ENCODE measurements around the gene STXBP5L. TPM values are rescaled to one million over a fixed set of nuclear protein-coding genes. Genes with fewer than 3 reads are reported as not detected.
"Not testable (repeated sequence)": the region's sequence is repeated elsewhere in the genome, so short reads cannot be mapped to it uniquely, and the experiment has no call there.

STXBP5L gene
- total and polyA plus RNA-seq, 10 of the 15 experiments (the other 5 are each of a cell fraction or from before 2014, with no cell fraction given): under 0.01 to 0.08 (median 0.04) TPM; not detected in 6

DNA sequence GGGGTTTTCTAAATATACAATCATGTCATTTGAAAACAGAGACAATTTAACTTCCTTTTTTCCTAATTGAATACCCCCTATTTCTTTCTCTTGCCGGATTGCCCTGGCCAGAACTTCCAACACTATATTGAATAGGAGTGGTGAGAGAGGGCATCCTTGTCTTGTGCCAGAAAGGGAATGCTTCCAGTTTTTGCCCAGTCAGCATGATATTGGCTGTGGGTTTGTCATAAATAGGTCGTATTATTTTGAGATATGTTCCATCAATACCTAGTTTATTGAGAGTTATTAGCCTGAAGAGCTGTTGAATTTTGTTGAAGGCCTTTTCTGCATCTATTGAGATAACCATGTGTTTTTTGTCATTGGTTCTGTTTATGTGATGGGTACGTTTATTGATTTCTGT lies 480.3 kb downstream of the STXBP5L start:
- H3K27ac ChIP-seq (ENCODE audit: control insufficient read depth, insufficient read depth); DNase-seq (ENCODE audit: low read depth, low spot score); CTCF ChIA-PET; H3K4me2 ChIP-seq (ENCODE audit: control insufficient read depth, insufficient read depth); ATAC-seq; intact Hi-C loops (cut with micrococcal nuclease; ENCODE audit: unreplicated experiment); RAD21 ChIA-PET (ENCODE audit: unreplicated experiment); H3K27me3 ChIP-seq (replicated peaks in 1 of 2; ENCODE audit: control insufficient read depth in 2 of 2, insufficient read depth in 2 of 2, low read length in 1 of 2); H3K9ac ChIP-seq (ENCODE audit: control insufficient read depth, insufficient read depth, low read length); in situ Hi-C loops (cut with MboI); H3K4me1 ChIP-seq (ENCODE audit: control insufficient read depth, insufficient read depth, low read length); BruUV-seq (replicated peaks); POLR2A ChIA-PET; H4K20me1 ChIP-seq (ENCODE audit: control insufficient read depth, insufficient read depth); FAIRE-seq; H3K4me3 ChIP-seq; H2AFZ ChIP-seq (ENCODE audit: control insufficient read depth, low read depth, low read length); H3K36me3 ChIP-seq (ENCODE audit: control insufficient read depth in 2 of 2, insufficient read depth in 2 of 2, low read length in 1 of 2); SMC1A ChIA-PET (ENCODE audit: uncharacterized antibody, unreplicated experiment); H3K9me3 ChIP-seq (replicated peaks; ENCODE audit: control insufficient read depth, insufficient read depth, low read length); H3K79me2 ChIP-seq (ENCODE audit: control insufficient read depth, insufficient read depth, low read length): not testable (repeated sequence)
- 3% methylated on average over 3 of the region's 3 CpGs for WGBS (ENCODE audit: insufficient coverage, insufficient replicate concordance, low lambda C conversion rate, missing lambda C conversion rate)

DNA sequence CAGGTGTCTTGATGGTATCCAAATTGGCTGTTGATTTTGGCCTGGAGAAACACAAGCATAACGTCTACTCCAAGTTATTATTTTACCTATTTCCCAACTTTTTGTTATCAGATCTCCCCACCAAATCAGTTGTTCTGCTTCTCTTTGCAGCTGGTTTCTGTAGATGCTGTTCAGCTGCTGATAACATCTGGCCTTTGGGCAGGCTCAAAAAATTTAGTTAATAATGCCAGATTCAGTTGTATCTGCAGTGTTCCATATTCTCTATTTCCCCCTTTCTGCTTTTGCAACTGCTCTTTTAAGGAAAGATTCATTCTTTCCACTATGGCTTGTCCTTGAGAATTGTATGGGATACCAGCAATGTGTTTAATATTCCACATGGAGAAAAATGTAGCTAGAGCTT lies 488.0 kb downstream of the STXBP5L start:
- H3K27ac ChIP-seq (ENCODE audit: control insufficient read depth, insufficient read depth); SMC1A ChIA-PET (ENCODE audit: uncharacterized antibody, unreplicated experiment); H3K9me3 ChIP-seq (replicated peaks; ENCODE audit: control insufficient read depth, insufficient read depth, low read length); CTCF ChIA-PET; H3K4me2 ChIP-seq (ENCODE audit: control insufficient read depth, insufficient read depth); H4K20me1 ChIP-seq (ENCODE audit: control insufficient read depth, insufficient read depth); H3K4me3 ChIP-seq; BruUV-seq (replicated peaks); in situ Hi-C loops (cut with MboI); DNase-seq (ENCODE audit: low read depth, low spot score); POLR2A ChIA-PET; RAD21 ChIA-PET (ENCODE audit: unreplicated experiment); H3K36me3 ChIP-seq (ENCODE audit: control insufficient read depth in 2 of 2, insufficient read depth in 2 of 2, low read length in 1 of 2); H3K9ac ChIP-seq (ENCODE audit: control insufficient read depth, insufficient read depth, low read length); H3K4me1 ChIP-seq (ENCODE audit: control insufficient read depth, insufficient read depth, low read length); FAIRE-seq; ATAC-seq; H3K79me2 ChIP-seq (ENCODE audit: control insufficient read depth, insufficient read depth, low read length); H3K27me3 ChIP-seq (replicated peaks in 1 of 2; ENCODE audit: control insufficient read depth in 2 of 2, insufficient read depth in 2 of 2, low read length in 1 of 2); intact Hi-C loops (cut with micrococcal nuclease; ENCODE audit: unreplicated experiment); H2AFZ ChIP-seq (ENCODE audit: control insufficient read depth, low read depth, low read length): not testable (repeated sequence)
- no CpG with 5 or more reads among the region's 1 CpG for WGBS (ENCODE audit: insufficient coverage, insufficient replicate concordance, low lambda C conversion rate, missing lambda C conversion rate)

DNA sequence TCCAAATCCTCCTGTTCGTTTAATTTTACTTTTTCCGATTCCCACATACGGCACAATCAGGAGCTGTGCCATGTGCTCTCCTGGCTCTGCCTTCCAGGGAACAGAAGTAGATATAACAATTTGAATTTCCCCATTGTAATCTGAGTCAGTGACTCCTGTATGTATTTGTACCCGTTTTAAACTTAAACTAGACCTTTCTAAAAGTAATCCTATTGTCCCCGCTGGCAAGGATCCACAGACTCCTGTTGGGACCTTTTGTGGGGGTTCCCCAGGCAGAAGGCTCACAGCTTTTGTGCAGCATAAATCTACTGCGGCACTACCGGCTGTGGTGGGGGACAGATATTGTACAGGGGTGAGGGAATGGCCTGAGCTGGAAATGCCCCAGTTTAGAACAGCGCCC lies 490.0 kb downstream of the STXBP5L start:
- RAD21 ChIA-PET (ENCODE audit: unreplicated experiment); POLR2A ChIA-PET; H3K27me3 ChIP-seq (replicated peaks in 1 of 2; ENCODE audit: control insufficient read depth in 2 of 2, insufficient read depth in 2 of 2, low read length in 1 of 2); intact Hi-C loops (cut with micrococcal nuclease; ENCODE audit: unreplicated experiment); H3K4me2 ChIP-seq (ENCODE audit: control insufficient read depth, insufficient read depth); H4K20me1 ChIP-seq (ENCODE audit: control insufficient read depth, insufficient read depth); H3K9ac ChIP-seq (ENCODE audit: control insufficient read depth, insufficient read depth, low read length); H3K9me3 ChIP-seq (replicated peaks; ENCODE audit: control insufficient read depth, insufficient read depth, low read length); CTCF ChIA-PET; H3K4me3 ChIP-seq; BruUV-seq (replicated peaks); DNase-seq (ENCODE audit: low read depth, low spot score); FAIRE-seq; H2AFZ ChIP-seq (ENCODE audit: control insufficient read depth, low read depth, low read length); H3K36me3 ChIP-seq (ENCODE audit: control insufficient read depth in 2 of 2, insufficient read depth in 2 of 2, low read length in 1 of 2); H3K27ac ChIP-seq (ENCODE audit: control insufficient read depth, insufficient read depth); H3K4me1 ChIP-seq (ENCODE audit: control insufficient read depth, insufficient read depth, low read length); H3K79me2 ChIP-seq (ENCODE audit: control insufficient read depth, insufficient read depth, low read length); ATAC-seq; in situ Hi-C loops (cut with MboI): not testable (repeated sequence)
- SMC1A ChIA-PET (ENCODE audit: uncharacterized antibody, unreplicated experiment): interaction anchor here (1.2 kb wide), 1 partner anchor 18 kb away, joined by 3 read pairs; no protein-coding TSS in a partner anchor
- 62% methylated on average over 8 of the region's 8 CpGs for WGBS (ENCODE audit: insufficient coverage, insufficient replicate concordance, low lambda C conversion rate, missing lambda C conversion rate)
